Hindlimb muscle (tissue), 1 donor: ENCODE data around the gene ST14. TPM values are rescaled to one million over a fixed set of nuclear protein-coding genes. Genes with fewer than 3 reads are reported as not detected.
"Not testable (repeated sequence)": the region's sequence is repeated elsewhere in the genome, so short reads cannot be mapped to it uniquely, and the experiment has no call there.

Experiments used
- DNase-seq: peaks from one replicate; pipeline ENCODE4 v3.0.0-alpha.2; 2013
- polyA plus RNA-seq: library from polyadenylated mRNA; unstranded; fragments of 120-200 nt; gene quantifications from one replicate; pipeline ENCODE4 v1.2.1, GENCODE V29; 2013; ENCODE audit not compliant: insufficient read length

The ST14 gene
- polyA plus RNA-seq, 1 donor, result 0.67 TPM

GRCh38 chr11:130164221-130164570, 4.6 kb downstream of the ST14 start:
- DNase-seq, result no peak

DNA sequence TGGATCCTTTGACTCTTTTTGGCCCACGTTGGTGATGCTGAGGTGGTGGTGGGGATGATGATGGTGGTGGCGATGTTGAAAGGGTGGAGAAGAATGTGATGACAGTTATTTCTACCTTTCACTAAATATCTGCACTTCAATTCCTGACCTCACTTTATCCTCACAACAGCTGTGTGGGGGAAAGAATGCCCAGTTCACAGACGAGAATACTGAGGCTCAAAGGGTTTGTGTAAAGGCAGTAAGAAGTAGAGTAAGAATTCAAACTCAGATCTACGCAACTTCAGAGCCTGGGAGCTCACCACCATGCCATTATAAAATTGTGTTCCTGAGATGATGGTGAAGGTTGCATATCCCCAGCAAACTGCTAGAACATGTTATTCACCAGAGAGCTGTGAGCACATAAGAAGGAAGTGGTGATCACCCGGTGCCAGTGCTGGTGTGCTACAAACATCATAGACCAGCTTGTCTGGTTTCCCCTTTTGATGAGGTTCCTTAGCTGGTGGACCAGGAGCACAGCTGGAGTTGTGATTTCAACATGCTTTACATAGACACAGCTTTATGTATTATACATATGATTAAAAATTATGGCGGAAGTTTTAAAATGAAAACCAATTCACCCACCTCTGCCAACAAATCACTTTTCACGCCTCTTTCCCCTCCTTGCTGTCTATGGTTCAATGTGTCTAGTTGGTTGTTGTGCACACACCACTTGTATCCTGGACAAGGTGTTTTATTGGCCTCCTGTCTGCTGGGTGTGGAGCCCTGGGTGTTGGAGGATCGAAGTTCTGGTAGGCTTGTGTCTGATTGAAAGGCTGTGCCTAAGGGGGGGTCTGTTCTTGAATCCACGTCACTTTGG, 6.2 kb downstream of the ST14 start:
- no peak for DNase-seq

DNA sequence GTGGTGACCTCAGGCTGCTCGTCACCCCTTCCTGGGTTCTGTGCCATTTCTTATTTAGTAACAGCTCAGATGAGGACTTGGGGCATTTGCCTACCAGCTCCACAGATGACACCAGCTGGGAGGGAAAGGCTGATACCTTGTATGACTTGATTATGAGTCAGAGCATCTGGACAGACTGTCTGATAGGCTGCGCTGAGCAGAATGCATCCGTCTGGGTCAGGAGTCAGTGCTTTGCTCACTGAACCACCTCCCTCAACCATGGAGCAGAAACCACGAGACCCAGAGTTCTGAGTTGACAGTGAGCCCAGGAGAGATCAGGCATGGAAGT, 6.8 kb downstream of the ST14 start:
- DNase-seq, result no peak

DNA sequence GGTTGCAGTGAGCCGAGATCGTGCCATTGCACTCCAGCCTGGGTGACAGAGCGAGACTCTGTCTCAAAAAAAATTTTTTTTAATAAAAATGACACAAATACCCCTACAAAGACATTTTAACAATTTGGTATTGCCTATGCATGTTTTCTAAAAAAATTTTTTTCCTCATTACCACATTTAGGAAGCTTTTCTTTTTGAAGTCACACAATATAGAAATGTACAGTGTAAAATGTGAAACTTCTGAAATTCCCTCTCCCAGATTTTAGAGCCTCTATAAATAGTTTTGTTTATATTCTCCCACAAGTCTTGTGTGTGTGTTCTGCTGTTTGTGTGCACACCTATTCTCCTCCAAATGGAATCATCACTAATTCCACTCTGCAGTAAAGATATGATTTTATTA, 7.6 kb downstream of the ST14 start:
- DNase-seq, result no peak

- no peak for DNase-seq
These were observed 8.5 kb downstream of the ST14 start for GRCh38 chr11:130168105-130168504.

GRCh38 chr11:130170345-130170744, 10.8 kb downstream of the ST14 start:
- no peak for DNase-seq

DNA sequence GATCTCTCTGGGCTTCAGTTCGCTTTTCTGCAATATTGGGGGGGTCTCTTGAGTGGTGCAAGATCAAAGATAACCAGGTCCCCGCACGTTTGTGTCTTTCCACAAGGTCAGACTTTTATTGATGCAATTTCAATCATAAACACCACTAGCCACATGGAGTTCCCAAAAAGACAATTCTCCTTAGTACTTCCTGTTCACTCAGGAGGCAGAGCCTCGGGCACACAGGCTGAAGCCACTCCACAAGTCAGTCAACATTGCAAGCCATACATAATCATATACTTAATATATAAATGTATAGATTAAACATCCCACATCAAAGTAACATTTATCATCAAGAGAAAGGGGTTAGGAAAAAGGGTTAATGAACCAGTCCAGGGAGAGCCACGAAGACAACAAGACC, 12.0 kb downstream of the ST14 start:
- no peak for DNase-seq

- DNase-seq, result not testable (repeated sequence)
These were observed 12.4 kb downstream of the ST14 start for GRCh38 chr11:130172001-130172400.

- no peak for DNase-seq
These were observed 15.1 kb downstream of the ST14 start for GRCh38 chr11:130174642-130175041.

DNA sequence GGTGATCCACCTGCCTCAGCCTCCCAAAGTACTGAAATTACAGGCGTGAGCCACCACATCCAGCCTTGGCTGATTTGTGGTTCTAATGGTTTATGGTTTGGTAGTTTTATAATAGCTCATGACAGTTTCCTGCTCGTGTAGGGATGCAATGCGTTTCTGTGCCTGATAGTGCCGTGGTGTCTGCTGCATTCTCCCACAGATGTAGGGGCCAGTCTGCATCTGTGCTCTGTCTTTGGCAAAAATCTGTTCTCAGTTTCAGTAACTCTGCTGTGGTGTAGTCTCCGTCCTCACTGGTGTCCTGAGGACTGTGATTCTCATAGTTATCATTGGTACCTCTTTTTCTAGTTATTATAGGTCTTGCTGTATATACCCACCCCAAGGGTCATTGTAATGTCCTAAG, 16.3 kb downstream of the ST14 start:
- no peak for DNase-seq

- DNase-seq, result no peak
These were observed 18.2 kb downstream of the ST14 start for GRCh38 chr11:130177782-130178181.

GRCh38 chr11:130178441-130179339, 19.1 kb downstream of the ST14 start:
- peak; percentile 55 for DNase-seq

GRCh38 chr11:130179396-130180306, 20.1 kb downstream of the ST14 start:
- no peak for DNase-seq

- no peak for DNase-seq
These were observed 20.9 kb downstream of the ST14 start for GRCh38 chr11:130180491-130180890.

DNA sequence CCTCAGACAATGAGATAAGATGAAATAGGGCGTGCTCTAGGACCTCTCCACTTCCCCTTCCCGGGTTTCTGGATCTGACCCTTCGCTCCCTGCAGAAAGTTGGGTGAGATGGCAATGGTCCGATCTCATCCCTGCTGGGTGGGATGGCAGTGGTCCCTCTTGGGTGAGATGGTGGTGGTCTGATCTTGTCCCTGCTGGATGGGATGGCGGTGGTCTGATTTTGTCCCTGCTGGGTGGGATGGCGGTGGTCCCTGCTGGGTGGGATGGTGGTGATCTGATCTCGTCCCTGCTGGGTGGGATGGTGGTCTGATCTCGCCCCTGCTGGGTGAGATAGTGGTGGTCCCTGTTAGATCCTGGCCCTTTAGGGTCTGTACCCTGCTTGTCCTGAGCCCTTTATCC, 21.3 kb downstream of the ST14 start:
- no peak for DNase-seq

DNA sequence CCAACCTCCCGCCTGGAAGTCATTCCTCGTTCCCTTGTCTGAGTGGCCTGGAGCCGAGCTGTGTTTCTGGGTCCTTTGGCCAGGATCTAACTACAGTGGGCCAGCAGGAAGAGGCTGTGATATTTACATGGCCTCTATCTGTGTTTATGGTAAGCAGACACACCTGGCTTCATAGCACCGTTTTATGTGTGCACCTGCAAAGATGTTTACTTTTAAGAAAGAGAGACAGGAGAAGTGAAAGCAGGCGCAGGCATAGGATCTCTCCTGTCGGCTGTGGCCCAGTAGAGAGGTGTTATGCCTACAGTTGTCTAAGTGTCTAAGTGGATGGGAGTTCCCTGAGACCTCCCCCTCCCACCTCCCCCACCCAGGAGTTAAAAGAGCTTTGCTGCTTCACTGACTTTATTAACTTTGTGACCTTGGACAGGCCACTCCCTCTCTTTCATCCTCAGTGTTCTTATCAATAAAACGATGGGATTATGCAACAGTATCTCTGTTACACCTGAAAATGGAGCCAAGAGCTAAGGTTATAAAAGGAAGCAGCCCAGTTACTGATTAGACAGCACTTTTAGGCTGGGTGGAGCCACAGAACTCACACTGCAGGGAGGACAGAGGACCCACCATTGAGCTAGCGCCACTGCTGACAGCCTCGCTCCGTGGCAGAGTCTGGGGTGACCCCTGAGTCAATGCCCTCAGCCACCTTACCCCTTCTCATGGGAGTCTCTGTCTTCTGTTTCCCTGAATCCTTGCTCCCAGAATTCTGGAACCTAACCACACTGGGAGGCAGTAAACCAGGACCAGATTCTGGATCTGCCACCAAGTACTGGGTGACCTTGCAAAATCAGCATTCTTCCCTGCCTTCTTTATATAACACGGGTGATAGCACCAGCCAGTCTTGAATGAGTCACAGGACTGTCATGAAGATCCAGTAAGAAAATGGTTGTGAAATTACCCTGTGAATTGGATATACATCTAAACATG, 22.0 kb downstream of the ST14 start:
- no peak for DNase-seq

- no peak for DNase-seq
These were observed 24.5 kb downstream of the ST14 start for GRCh38 chr11:130183878-130184610.

- no peak for DNase-seq
These were observed 27.5 kb downstream of the ST14 start for GRCh38 chr11:130187096-130187495.

DNA sequence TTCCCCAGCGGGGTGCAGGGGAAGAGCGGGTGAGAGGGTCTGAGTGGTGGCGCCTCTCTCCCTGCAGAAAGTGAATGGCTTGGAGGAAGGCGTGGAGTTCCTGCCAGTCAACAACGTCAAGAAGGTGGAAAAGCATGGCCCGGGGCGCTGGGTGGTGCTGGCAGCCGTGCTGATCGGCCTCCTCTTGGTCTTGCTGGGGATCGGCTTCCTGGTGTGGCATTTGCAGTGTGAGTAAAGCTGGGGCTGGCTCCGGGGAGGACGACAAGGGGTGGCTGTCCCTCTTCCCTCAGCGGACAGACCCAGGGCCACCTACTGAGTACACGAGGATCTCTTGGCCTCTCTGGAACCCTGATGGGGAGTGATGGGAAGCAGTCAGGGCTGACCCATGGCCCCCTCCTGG, 28.5 kb downstream of the ST14 start:
- DNase-seq, result no peak

DNA sequence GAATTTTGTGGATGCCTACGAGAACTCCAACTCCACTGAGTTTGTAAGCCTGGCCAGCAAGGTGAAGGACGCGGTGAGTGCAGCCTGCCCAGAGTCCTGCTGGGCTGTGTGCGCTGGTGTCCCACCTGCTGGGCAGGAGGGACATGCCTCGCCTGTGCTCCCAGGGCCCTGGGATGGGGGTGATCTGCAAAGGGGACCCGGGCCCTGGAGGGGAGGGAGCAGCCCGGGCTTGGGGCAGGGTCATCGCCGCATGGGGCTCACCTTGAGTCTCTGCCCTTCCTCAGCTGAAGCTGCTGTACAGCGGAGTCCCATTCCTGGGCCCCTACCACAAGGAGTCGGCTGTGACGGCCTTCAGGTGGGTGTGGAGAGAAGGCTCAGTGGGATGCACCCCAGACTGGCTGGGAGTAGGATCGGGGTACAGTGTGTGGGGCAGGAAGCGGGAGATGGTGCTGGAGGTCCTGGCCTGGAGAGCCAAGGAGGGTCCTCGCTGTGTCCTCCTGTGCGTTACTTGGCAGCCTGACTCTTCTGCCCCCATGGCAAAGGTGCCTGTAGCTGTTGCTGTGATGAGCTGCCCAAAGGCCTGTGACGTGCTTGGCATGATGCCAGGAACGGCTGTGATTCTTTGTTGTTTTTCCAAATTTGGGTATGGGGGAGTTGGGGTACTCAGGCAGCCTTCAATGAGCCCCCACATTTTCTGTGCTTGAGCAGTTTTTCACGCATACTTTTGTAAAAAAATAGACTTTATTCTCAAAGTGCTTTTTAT, 29.2 kb downstream of the ST14 start:
- no peak for DNase-seq
